SU-DHL-6 (cell line): ENCODE measurements around the gene CHST2.
A peak's percentile ranks its signal among the peaks of the same experiment; 100 is the strongest.

Experiments
- H2AFZ ChIP-seq: fragments of 200-600 bp; sonication (generic); 2 replicates; pipeline ENCODE4 v1.6.1; 2014; ENCODE audit warnings: low read depth, mild to moderate bottlenecking, moderate library complexity, mixed read lengths, antibody characterized with exemption, low read length; ENCODE audit not compliant: severe bottlenecking
- H3F3A ChIP-seq: fragments of 200-600 bp; shearing (Covaris generic); 2 replicates; pipeline ENCODE4 v1.6.0; 2016; ENCODE audit warnings: antibody characterized with exemption, mild to moderate bottlenecking; ENCODE audit not compliant: insufficient read depth
- H3K27ac ChIP-seq: fragments of 200-600 bp; sonication (generic); 2 replicates; pipeline ENCODE4 v1.5.1; 2016; ENCODE audit warnings: low read depth, mild to moderate bottlenecking, low read length, moderate library complexity, mixed read lengths
- H3K27me3 ChIP-seq: fragments of 200-600 bp; sonication (generic), shearing (Covaris generic); 2 replicates; pipeline ENCODE4 v1.6.0; 2014; ENCODE audit warnings: mild to moderate bottlenecking, low read length
- H3K36me3 ChIP-seq: fragments of 200-600 bp; sonication (generic); 2 replicates; pipeline ENCODE4 v1.6.1; 2014; ENCODE audit warnings: mild to moderate bottlenecking, low read length, mixed read lengths
- H3K4me2 ChIP-seq: fragments of 300-600, 200-600 bp; shearing (Covaris generic), sonication (generic); 2 replicates; pipeline ENCODE4 v1.6.0; 2014; ENCODE audit warnings: low read length, low read depth, mild to moderate bottlenecking; ENCODE audit not compliant: poor library complexity, severe bottlenecking
- H3K4me3 ChIP-seq: fragments of 200-600 bp; sonication (generic); 2 replicates; pipeline ENCODE4 v1.5.1; 2014; ENCODE audit warnings: antibody characterized with exemption, low read length, mild to moderate bottlenecking, mixed read lengths; ENCODE audit not compliant: insufficient read depth, poor library complexity, severe bottlenecking
- H3K79me2 ChIP-seq: fragments of 200-600 bp; sonication (generic); 2 replicates; pipeline ENCODE4 v1.6.1; 2014; ENCODE audit warnings: mild to moderate bottlenecking, low read length, moderate library complexity; ENCODE audit not compliant: insufficient read depth
- H3K9ac ChIP-seq: fragments of 200-600 bp; sonication (generic); 2 replicates; pipeline ENCODE4 v1.7.0; 2014; ENCODE audit warnings: mild to moderate bottlenecking, low read length
- H3K9me2 ChIP-seq: fragments of 200-600 bp; sonication (generic); replicated peaks from 2 replicates; pipeline ENCODE4 v1.6.1; 2014; ENCODE audit warnings: low read length; ENCODE audit not compliant: insufficient read depth
- H3K9me3 ChIP-seq: fragments of 200-600 bp; sonication (generic); 2 replicates; pipeline ENCODE4 v1.6.1; 2014; ENCODE audit warnings: low read length, mixed read lengths; ENCODE audit not compliant: insufficient read depth
- H4K20me1 ChIP-seq: fragments of 200-600 bp; sonication (generic); 2 replicates; pipeline ENCODE4 v1.6.1; 2014; ENCODE audit warnings: low read depth, mild to moderate bottlenecking, antibody characterized with exemption, low read length, moderate library complexity, mixed read lengths
- EZH2phosphoT487 ChIP-seq: fragments of 200-600 bp; sonication (generic), shearing (Covaris generic); conservative IDR thresholded peaks from 2 replicates; pipeline ENCODE4 v1.6.1; 2018; ENCODE audit warnings: mild to moderate bottlenecking, antibody characterized with exemption, low read length, moderate library complexity, mixed read lengths
- TF ChIP-seq, protein P1 (sequence below): fragments of 200-600 bp; sonication (generic); IDR thresholded peaks from one replicate; pipeline ENCODE4 v1.5.1; 2017; ENCODE audit warnings: antibody characterized with exemption, mild to moderate bottlenecking, low read length, moderate library complexity; ENCODE audit not compliant: insufficient read depth, poor library complexity, severe bottlenecking

The CHST2 gene

GRCh38 chr3:143105170-143105569 is 14.4 kb upstream of the CHST2 start:
- no peak overlapping the region for H3K4me3 ChIP-seq
- no peaks in the 10 kb centered on the region for H3K27me3 ChIP-seq
- H3K4me2 ChIP-seq, result no peak overlapping the region
- H4K20me1 ChIP-seq, result no peaks in the 10 kb centered on the region
- no peaks in the 10 kb centered on the region for H3K79me2 ChIP-seq
- no peaks in the 10 kb centered on the region for H3K9me2 ChIP-seq
- TF ChIP-seq, protein P1, sequence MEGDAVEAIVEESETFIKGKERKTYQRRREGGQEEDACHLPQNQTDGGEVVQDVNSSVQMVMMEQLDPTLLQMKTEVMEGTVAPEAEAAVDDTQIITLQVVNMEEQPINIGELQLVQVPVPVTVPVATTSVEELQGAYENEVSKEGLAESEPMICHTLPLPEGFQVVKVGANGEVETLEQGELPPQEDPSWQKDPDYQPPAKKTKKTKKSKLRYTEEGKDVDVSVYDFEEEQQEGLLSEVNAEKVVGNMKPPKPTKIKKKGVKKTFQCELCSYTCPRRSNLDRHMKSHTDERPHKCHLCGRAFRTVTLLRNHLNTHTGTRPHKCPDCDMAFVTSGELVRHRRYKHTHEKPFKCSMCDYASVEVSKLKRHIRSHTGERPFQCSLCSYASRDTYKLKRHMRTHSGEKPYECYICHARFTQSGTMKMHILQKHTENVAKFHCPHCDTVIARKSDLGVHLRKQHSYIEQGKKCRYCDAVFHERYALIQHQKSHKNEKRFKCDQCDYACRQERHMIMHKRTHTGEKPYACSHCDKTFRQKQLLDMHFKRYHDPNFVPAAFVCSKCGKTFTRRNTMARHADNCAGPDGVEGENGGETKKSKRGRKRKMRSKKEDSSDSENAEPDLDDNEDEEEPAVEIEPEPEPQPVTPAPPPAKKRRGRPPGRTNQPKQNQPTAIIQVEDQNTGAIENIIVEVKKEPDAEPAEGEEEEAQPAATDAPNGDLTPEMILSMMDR, result no peak
- no peak for TF ChIP-seq EZH2phosphoT487
- no peak overlapping the region for H3K9ac ChIP-seq
- no peaks in the 10 kb centered on the region for H3K36me3 ChIP-seq
- no peak overlapping the region for H2AFZ ChIP-seq
- no peaks in the 10 kb centered on the region for H3K9me3 ChIP-seq
- no peak overlapping the region for H3K27ac ChIP-seq
- no peaks in the 10 kb centered on the region for H3F3A ChIP-seq

DNA sequence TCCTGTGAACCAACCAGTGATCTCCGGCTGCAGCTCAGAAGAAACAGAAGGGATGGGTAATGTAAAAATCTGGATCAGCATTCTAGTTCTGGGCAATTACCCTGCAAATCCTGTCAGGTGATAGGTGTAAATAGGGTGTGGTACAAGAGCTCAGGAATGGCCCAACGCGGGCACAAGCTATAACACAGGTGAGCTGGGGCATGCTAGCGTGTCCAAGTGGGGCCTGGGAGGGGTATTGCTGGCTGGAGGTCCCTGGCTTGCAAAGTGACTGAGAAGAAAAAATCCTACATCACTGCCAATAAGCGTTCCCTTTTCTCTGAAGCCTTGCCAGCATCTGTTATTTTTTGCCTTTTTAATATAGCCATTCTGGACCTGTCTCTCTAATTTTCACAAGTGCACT is 9.7 kb upstream of the CHST2 start:
- Histone ChIP-seq H3K4me2 (no peak overlapping the region), H4K20me1 (no peaks in the 10 kb centered on the region), H3K9me3 (no peaks in the 10 kb centered on the region), H3K9me2 (no peaks in the 10 kb centered on the region), H3K4me3 (no peak overlapping the region), H2AFZ (no peak overlapping the region), H3K9ac (no peak overlapping the region), H3K79me2 (no peaks in the 10 kb centered on the region), H3K27me3 (no peaks in the 10 kb centered on the region), H3F3A (no peaks in the 10 kb centered on the region), H3K27ac (no peak overlapping the region), H3K36me3 (no peaks in the 10 kb centered on the region)
- TF ChIP-seq, protein P1, result no peak
- TF ChIP-seq EZH2phosphoT487, result no peak

DNA sequence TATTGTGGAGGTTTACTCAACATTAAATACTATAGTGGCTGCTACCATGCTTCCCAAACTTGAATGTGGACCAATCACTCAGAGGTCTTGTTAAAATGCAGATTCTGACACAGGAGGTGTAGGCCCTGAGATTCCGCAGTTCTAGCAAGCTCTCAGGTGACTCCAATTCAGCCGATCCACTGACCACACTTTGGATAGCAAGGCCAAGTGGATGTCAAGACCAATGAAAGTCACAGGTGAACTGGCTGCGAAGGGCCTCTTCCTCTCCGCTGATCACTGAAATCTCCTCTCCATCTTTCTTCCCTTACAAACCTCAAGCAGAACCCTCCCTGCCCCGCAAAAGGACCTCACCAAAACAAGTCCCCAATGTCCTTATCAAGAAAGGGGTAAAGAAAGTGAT is 9.2 kb upstream of the CHST2 start:
- Histone ChIP-seq H3K36me3 (no peaks in the 10 kb centered on the region), H3K9me3 (no peaks in the 10 kb centered on the region), H2AFZ (no peak overlapping the region), H3F3A (no peaks in the 10 kb centered on the region), H3K79me2 (no peaks in the 10 kb centered on the region), H3K4me2 (no peak overlapping the region), H3K4me3 (no peak overlapping the region), H3K27ac (no peak overlapping the region), H3K9ac (no peak overlapping the region), H3K9me2 (no peaks in the 10 kb centered on the region), H4K20me1 (no peaks in the 10 kb centered on the region), H3K27me3 (no peaks in the 10 kb centered on the region)
- no peak for TF ChIP-seq EZH2phosphoT487
- TF ChIP-seq, protein P1, result no peak

GRCh38 chr3:143118630-143119008 is 952 bp upstream of the CHST2 start:
- Histone ChIP-seq H4K20me1 (no peaks in the 10 kb centered on the region), H3K79me2 (no peaks in the 10 kb centered on the region), H3K4me2 (peak overlapping the region; percentile 70), H3K9me3 (no peaks in the 10 kb centered on the region), H3K9ac (peak overlapping the region; percentile 62), H3F3A (peaks cover 7% of the 10 kb centered on the region), H3K9me2 (no peaks in the 10 kb centered on the region), H3K36me3 (no peaks in the 10 kb centered on the region), H3K27me3 (no peaks in the 10 kb centered on the region), H3K4me3 (peak overlapping the region; percentile 93), H2AFZ (peak overlapping the region; percentile 98), H3K27ac (no peak overlapping the region)
- TF ChIP-seq, protein P1, result no peak
- TF ChIP-seq EZH2phosphoT487, result no peak
